GM21390 (cell line): ENCODE data around the gene WDTC1.
A peak's percentile ranks its signal among the peaks of the same experiment; 100 is the strongest.

Source experiments
- ATAC-seq: cut with Tn5 transposase; IDR thresholded peaks from one replicate; pipeline ENCODE4 v1.9.1; 2021; ENCODE audit not compliant: unreplicated experiment

WDTC1 gene

DNA sequence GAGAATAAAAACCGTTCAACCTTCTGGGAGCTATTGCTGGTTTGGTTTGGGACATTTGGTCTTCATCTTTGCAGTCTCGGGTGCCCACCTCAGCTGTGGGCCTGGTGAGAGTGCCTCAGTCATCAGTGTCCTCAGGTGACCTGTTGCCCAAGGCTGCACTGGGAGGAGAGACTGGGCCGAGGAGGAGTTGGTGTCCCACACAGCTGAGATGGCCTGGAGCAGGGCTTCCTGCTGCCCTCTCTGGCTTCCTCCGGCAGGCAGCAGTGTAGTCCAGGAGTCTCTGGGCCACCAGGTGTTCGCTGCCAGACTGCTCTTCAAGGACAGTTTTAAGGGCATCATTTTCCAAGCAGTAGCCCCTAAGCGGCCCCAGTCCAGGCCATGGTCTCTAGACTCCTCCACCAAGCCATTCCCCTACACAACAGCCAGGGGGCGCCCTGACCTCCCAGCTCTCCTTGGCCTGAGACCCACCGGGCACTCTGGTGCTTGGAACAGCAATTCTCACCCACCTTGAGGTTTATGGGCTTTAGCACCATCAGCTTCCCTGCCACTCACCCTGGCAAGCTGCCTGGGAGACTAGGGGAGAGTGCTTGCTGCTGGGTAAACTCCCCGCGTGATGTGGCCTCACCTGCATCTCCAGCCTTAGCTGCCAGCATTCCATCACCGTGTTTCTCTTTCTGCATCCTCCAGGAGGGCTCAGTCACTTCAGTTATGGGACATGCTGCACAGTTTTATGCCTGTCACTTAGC lies 98.3 kb downstream of the WDTC1 start:
- ATAC-seq, result no peak

- no peak for ATAC-seq
These were observed 99.4 kb downstream of the WDTC1 start for GRCh38 chr1:27333717-27334279.

GRCh38 chr1:27335506-27336422 lies 101.3 kb downstream of the WDTC1 start:
- ATAC-seq, result no peak

- ATAC-seq, result no peak
These were observed 102.3 kb downstream of the WDTC1 start for GRCh38 chr1:27336756-27337155.

DNA sequence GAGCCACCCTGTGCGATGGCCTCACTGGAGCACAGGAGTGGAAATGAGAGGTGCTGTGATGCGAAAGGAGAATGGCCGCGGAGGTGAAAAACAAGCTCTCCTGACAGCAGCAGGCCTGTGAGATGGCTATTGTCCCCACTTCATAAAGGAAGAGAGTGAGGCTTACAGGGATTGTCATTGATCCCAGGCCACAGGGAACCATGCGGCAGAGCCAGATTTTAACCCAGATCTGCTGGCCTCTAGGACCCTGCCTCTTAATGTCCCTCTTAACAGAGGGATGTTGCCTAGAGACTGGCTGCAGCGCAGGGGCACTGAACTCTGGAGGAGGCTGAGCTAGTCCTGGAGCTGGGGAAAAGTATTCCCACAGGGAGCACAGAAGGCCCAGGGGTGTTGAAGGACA lies 104.3 kb downstream of the WDTC1 start:
- no peak for ATAC-seq

- no peak for ATAC-seq
These were observed 104.8 kb downstream of the WDTC1 start for GRCh38 chr1:27339213-27339612.

DNA sequence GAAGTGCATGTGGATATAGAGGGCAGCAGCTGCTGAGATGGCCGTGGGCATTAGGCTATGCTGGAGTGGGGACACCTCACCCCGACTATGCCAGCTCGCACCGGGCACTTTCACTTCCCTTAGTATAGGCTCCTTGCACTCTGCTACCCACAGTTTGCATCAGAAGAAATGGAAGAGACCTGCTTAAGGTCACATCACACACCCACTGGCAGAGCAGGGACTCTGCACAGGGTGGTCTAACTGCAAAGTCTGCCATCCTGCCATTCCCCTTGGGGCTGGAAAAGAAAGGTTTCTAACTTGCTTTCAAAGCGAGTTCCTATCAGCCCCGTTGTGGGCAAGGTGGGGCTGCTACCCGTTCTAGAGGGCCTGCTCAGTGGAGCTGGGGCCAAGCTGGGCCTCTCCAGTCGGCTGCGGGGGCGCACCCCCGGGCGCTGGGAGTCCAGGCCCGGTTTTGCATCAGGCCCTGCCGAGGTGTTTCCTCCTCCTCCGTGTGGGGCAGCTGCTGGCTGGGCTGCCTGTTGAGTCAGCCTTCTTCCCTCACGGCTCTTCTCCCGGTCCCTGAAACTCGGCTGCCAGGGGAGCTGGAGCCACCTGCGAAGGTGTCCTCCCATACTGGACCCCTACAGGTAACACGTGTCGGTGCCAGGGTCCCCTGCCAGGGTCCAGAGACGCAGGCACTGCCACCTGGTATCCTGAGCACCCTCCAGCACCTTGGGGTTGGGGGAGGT lies 107.3 kb downstream of the WDTC1 start, which contains the start of gene SYTL1:
TSS of gene SYTL1 (plus strand) at position 498 of the 728 bp plus-strand sequence. CDS start 3,313 bp downstream, outside the sequence.
- ATAC-seq, result peak; percentile 56

- no peak for ATAC-seq
These were observed 108.0 kb downstream of the WDTC1 start for GRCh38 chr1:27342391-27342777.

- ATAC-seq, result no peak
These were observed 108.6 kb downstream of the WDTC1 start for GRCh38 chr1:27342778-27343638.

- ATAC-seq, result no peak
These were observed 109.2 kb downstream of the WDTC1 start for GRCh38 chr1:27343639-27344025.

- ATAC-seq, result no peak
These were observed 110.8 kb downstream of the WDTC1 start for GRCh38 chr1:27345272-27345671.

GRCh38 chr1:27346357-27346756 lies 111.9 kb downstream of the WDTC1 start:
- ATAC-seq, result no peak

GRCh38 chr1:27346991-27347624 lies 112.7 kb downstream of the WDTC1 start:
- ATAC-seq, result no peak

GRCh38 chr1:27348861-27349783 lies 114.7 kb downstream of the WDTC1 start:
- ATAC-seq, result no peak

DNA sequence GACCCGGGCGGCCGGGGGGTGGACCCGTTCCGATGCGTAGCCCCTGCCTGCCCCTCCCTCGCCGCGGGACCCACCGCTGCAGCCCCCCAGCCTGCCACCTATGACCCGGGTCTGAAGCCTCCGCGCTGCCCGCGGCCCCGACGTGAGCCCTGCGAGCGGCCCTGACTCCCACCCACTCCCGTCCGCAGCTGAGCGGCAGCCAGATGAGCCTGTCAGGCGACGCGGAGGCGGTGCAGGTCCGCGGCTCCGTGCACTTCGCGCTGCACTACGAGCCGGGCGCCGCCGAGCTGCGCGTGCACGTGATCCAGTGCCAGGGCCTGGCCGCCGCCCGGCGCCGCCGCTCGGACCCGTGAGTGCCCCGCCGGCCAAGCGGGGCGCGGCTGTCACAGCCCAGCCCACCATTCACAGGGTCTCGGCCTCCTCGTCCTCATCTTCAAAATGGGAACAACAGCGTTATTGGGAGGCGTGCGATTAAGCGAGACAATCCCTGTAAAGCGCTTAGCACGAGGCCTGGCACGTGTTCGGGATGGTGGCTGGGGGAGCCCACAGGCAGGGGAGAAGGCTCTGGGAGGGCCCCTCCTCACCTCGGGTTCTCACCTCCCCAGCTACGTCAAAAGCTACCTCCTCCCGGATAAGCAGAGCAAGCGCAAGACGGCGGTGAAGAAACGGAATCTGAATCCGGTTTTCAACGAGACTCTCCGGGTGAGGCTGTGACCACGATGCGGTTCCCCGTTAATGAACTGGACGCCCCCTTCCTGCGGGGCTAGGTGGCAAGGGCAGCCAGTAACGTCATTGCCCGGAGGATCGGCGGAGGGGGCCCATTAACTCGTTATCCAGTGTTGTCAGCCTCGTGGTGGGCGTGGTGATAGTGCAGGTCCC lies 115.6 kb downstream of the WDTC1 start:
- no peak for ATAC-seq

DNA sequence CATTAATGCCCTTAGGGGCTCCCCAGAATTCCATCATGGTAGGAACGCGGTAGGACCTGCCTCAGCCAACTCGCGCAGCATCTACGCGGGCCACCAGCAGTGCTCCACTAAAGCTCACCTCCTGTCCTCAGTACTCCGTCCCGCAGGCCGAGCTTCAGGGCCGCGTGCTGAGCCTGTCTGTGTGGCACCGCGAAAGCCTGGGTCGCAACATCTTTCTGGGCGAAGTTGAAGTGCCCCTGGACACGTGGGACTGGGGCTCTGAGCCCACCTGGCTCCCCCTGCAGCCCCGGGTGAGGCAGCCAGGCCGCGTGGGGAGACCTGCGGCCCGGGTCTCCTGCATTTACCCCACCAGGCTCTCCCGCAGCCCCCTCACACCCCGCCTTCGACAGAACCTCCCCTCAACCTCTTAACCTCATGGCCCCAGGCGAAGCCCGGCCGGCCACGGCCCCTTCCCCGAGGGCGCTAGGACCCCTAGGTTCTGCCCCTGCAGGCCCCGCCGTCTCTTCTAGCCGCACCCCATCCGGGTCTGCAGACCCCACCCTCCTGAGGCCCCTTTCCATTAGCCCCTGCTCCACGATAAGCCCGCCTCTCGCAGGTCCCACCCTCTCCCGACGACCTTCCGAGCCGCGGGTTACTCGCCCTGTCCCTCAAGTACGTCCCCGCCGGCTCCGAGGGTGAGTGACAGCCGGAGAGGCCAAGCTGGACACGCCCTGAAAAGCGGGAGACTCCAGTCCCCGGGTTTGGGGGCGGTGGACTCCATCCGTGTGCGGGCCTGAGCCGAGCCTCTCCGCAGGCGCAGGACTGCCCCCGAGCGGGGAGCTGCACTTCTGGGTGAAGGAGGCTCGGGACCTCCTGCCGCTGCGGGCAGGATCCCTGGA lies 116.5 kb downstream of the WDTC1 start:
- no peak for ATAC-seq
